HL-60/S4 treated with retinoic acid at 250 ng/mL for 4 days and 3 days (cell line): ENCODE data around the gene ZNF277.
"Not testable (repeated sequence)": the region's sequence is repeated elsewhere in the genome, so short reads cannot be mapped to it uniquely, and the experiment has no call there.

Experiments used
- in situ Hi-C: fragments of 300-500 bp; cut with MboI; formaldehyde crosslinking; loops from 2 replicates; pipeline ENCODE4 v1.7.0; 2022; ENCODE audit warnings: low sequenced_read_pairs

The ZNF277 gene

DNA sequence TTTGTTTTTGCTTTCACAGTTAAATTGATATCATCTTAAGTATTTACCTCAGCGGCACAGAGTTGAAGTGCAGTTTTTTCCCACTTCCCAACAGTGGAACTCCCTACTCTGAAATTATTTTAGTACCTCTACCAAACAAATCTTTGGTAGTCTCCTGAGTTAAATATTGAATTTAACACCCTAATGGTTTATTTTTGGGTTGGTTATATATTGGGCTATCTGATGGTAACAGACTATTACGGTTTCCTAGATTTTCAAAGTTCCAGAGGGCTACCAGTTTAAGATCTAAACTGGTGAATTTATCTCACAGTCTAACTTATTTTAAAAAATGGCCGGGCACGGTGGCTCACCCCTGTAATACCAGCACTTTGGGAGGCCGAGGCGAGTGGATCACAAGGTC lies 1.3 kb downstream of the ZNF277 start:
- in situ Hi-C loops = no loop called here

DNA sequence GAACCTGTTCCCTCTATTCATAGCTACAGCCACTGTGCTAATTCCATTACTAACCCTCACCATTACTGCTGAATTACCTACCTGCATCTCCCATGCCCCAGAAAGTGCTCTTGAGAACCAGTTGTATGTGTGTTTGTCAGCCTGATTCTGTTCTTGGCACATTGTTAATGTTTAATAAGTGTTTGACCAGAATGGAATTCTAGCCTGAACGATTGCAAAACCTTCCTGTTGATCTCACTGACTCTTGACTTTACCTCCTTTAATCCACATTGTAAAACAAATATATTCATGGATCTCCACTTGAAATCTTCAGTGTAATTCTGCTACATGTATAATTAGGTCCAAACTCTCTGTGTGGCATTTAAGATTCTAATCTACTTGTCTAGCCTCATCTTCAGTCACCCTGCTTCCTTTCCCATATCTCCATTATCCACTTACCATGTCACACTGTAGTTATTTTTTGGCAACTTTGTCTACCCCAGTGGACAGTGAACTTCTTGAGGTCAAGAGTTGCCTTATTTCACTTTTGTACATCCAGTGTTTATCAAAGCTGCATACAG lies 4.9 kb downstream of the ZNF277 start:
- in situ Hi-C loops = no loop called here

GRCh38 chr7:112212571-112212970 lies 6.1 kb downstream of the ZNF277 start:
- in situ Hi-C loops = no loop called here

DNA sequence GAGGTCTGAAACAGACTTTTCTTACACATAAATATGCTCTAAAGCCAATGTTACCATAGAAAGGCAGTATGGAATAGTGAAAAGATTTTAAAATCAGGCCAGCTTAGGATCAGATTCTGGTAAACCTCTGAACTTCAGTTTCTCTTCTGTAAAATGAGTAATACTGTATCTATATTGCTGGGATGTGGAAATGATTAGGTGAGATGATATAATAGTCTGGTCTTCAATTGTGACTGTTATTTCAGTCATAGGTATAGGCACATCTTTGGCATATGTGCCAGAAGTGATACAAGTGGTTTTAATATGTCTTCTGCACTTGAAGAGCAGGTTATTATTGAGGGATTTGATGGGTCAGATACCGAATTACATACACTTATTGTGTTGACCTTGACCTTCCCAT lies 7.2 kb downstream of the ZNF277 start:
- in situ Hi-C loops = no loop called here

DNA sequence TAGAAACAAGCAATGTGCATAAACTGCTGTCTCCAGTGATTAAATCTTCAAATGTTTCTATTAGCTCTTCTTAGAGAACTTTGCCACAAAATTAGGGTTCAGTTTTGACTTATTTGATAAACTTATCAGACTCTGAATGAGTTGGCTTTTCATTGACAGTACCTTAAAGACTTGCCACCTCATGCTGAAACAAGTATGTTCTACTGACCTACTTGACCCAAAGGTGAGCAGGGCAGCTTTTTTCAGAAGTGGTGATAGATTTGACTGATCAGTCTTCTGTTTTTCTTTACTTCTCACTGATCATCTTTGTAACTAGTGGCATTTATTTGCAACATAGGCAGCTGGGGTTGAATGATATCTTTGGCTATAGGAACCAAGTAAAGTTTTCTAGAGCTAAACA lies 7.8 kb downstream of the ZNF277 start:
- in situ Hi-C loops = no loop called here

DNA sequence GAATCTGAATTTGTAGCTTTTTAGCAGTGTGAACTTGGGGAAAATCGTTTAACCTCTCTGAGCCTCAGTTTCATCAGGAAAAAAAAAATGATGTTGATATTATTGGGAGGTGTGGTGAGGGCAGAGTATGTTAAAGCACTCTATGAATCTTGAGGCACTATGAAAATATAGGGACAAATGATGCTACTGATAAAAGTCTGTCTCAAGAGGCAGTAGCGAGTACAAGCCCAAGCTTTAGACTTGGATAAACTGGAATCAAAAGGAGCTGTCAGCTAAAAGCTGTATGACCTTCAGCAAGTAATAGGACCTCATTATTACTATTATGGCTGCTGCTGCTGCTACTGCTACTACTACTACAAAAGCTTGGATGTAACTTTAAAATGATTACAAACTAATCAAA lies 8.4 kb downstream of the ZNF277 start:
- in situ Hi-C loops = no loop called here

DNA sequence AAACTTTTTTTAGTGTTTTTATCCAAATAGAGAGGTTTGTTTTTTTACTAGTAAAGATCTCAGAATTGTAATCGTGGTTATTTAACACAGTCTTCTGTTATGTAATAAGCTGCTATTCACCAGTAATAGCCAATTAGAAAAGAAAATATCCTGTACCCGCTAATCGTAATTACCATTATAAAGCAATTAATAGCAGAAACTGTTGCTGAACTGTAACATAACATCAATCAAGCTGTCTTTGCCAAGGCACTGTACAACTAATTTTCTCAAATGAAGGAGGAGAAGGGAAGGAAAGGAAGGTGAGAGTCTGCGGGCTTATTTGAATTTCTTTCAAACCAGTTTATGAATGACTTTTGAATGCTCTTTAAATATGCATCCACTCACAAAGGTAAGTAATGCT lies 9.3 kb downstream of the ZNF277 start:
- in situ Hi-C loops = no loop called here

- in situ Hi-C loops = no loop called here
These were observed 14.5 kb downstream of the ZNF277 start for GRCh38 chr7:112220877-112221434.

DNA sequence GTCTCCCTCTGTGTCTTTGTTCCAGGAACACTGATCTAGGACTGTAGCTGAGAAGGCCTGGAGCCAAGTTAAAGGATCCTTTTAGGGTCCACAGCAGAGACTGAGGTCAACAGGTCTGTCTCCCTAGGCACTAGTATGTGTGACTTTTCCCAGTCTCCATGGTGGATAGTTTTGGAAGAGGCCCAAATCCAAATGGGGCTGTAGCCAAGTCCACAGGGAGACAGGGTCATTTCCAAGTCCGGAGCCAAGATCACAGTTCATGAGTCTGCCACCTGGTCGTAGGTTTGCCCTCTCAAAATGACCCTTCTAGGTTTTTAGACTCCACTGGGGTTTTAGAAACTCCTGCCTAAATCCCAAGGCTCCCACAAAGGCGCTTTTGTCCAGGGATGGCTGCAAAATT lies 16.8 kb downstream of the ZNF277 start:
- in situ Hi-C loops = no loop called here

DNA sequence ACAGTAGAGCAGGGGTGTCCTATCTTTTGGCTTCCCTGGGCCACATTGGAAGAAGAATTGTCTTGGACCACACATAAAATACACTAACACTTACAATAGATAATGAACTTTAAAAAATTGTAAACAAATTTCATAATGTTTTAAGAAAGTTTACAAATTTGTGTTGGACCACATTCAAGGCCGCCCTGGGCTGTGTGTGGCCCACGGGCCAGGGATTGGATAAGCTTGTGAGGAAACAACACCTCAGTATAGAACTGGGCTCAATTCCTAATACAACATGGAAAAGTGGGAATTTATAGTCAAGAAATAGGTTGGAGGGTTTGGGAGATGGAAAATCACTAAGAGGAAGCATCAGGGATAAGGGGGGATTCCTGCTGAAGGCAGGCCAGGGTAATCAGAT lies 17.7 kb downstream of the ZNF277 start:
- in situ Hi-C loops = no loop called here

- in situ Hi-C loops = no loop called here
These were observed 18.5 kb downstream of the ZNF277 start for GRCh38 chr7:112225006-112225405.

DNA sequence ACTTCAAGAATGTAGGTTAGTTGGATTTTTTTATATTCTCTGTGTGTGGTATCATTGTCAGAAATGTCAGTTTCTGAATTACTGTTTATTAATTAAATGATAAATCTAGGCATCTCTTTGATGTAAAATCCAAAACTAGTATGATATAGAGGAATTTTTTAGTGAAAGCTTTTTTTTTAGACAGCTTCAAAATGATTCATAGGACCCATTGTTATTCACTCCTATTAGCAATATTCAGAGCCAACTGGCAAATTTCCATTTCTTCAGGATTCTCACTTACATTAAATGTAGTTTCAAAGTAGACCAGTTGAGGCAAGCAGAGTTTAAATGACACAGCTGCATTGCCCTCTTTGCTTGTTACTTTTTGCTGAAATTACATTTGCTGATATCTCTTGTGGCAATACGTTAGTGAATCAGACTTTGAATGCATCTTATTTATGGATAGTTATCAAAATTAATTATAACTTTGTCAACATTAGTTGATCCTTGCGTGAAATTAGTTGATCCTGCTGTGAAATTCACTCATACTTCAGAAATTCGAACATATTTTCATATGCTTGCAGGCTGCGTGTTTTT lies 20.3 kb downstream of the ZNF277 start:
- in situ Hi-C loops = no loop called here

- in situ Hi-C loops = no loop called here
These were observed 22.1 kb downstream of the ZNF277 start for GRCh38 chr7:112228632-112229031.

- in situ Hi-C loops = no loop called here
These were observed 25.9 kb downstream of the ZNF277 start for GRCh38 chr7:112232212-112232978.

GRCh38 chr7:112233048-112233697 lies 26.7 kb downstream of the ZNF277 start:
- in situ Hi-C loops = no loop called here

GRCh38 chr7:112234147-112234546 lies 27.7 kb downstream of the ZNF277 start:
- in situ Hi-C loops = no loop called here

DNA sequence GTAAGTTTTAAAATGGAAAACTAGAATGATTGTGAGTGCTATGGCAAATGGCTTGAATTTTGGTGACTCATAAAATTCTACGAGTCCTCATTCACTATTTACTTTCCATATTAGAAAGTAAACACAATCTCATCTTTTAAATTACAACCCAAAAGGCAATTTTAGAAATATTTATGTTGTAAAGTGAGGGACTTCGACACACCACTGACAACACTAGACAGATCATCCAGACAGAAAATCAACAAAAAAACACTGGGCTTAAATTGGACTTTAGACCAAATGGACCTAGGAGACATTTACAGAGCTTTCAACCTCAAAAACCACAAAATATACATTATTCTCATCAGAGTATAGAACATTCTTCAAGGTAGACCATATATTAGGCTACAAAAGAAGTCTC lies 30.1 kb downstream of the ZNF277 start:
- in situ Hi-C loops = no loop called here

- in situ Hi-C loops = no loop called here
These were observed 31.8 kb downstream of the ZNF277 start for GRCh38 chr7:112238330-112238729.

GRCh38 chr7:112238852-112239610 lies 32.5 kb downstream of the ZNF277 start:
- in situ Hi-C loops = no loop called here

GRCh38 chr7:112248598-112248997 lies 42.1 kb downstream of the ZNF277 start:
- in situ Hi-C loops = no loop called here

DNA sequence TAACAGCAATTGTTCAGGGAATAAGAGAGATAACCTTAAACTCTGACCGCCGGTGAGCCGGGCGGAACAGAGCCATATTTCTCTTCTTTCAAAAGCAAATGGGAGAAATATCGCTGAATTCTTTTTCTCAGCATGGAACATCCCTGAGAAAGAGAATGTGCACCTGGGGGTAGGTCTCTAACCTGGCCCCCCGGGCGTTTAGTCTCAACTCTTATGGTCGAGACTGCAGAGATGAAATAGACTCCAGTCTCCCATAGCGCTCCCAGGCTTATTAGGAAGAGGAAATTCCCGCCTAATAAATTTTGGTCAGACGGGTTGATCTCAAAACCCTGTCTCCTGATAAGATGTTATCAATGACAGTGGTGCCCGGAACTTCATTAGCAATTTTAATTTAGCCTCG lies 43.5 kb downstream of the ZNF277 start:
- in situ Hi-C loops = not testable (repeated sequence)
